ENCODE measurements around the gene GHDC.
"Not testable (repeated sequence)": the region's sequence is repeated elsewhere in the genome, so short reads cannot be mapped to it uniquely, and the experiment has no call there.

Gene GHDC

DNA sequence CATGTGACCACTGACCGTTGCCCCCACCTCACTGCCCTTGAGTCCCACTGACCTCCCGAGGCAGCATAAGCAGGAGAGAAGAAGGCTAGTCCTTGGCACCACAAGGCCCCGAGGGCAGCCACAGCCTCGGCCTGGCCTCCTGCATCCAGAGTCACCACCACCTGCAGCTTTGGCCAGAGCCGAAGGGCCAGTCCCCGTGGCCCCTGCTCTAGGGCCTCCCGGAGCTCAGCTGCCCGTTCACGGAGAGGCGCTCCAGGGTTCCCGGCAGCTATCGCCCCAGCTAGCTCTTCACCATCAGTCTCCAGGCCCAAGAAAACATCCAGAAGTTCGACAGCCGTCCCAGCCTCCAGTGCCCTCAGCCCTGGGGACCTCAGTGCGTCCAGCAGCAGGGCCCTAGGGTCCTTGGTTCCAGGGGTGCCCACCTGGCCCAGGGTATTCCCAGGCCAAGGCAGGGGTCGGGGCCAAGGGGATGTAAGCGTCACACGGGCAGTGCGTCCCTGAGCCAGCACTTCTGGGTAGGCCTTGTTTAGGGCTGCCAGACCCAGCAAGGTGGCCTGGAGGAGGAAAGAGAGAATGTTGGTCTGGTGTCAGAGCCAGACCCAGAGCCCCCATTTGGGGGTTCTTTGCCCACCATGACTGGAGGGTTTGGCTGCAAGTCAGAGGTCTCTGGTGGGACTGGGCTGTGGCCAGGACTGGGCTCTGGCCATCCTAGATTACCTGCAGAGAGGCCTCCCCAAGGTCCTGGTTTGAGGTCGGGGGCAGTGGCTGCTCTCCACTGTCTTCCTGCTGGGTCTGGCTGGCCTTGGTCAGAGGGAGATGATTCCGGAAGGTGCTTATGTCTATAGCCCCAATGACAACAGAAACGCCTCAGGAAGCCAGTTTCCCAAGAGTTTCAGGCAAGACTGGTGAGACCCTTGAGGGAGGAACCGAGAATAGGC lies 1.8 kb downstream of the GHDC start:
- Histone ChIP-seq H3K4me1 (ENCODE audit: control insufficient read depth in 2 of 2, insufficient read depth in 2 of 2, low read length in 2 of 2) (peaks cover 10 to 15% of the 10 kb centered on the region in 2 donors), H3K9ac (ENCODE audit: low read depth in 1 of 2, low read length in 2 of 2) (no peak overlapping the region), H3K9me3 (ENCODE audit: control insufficient read depth in 2 of 2, low read length in 2 of 2) (no peaks in the 10 kb centered on the region), H3K27me3 (ENCODE audit: control insufficient read depth in 2 of 2, insufficient read depth in 2 of 2, low read length in 2 of 2) (no peaks in the 10 kb centered on the region), H3K27ac (ENCODE audit: low read depth in 2 of 2, low read length in 2 of 2) (no peak overlapping the region), H3K4me3 (ENCODE audit: low read length in 2 of 2) (no peak overlapping the region), H3K36me3 (ENCODE audit: control insufficient read depth in 2 of 2, insufficient read depth in 2 of 2, low read length in 2 of 2) (peaks cover 0 to 2% of the 10 kb centered on the region in 2 donors)

GRCh38 chr17:42191275-42191608 lies 3.1 kb downstream of the GHDC start:
- Histone ChIP-seq H3K9ac (ENCODE audit: low read depth in 1 of 2, low read length in 2 of 2) (no peak overlapping the region), H3K27ac (ENCODE audit: low read depth in 2 of 2, low read length in 2 of 2) (no peak overlapping the region), H3K27me3 (ENCODE audit: control insufficient read depth in 2 of 2, insufficient read depth in 2 of 2, low read length in 2 of 2) (no peaks in the 10 kb centered on the region), H3K36me3 (ENCODE audit: control insufficient read depth in 2 of 2, insufficient read depth in 2 of 2, low read length in 2 of 2) (peaks cover 0 to 2% of the 10 kb centered on the region in 2 donors), H3K4me3 (ENCODE audit: low read length in 2 of 2) (no peak overlapping the region), H3K4me1 (ENCODE audit: control insufficient read depth in 2 of 2, insufficient read depth in 2 of 2, low read length in 2 of 2) (peaks cover 10 to 15% of the 10 kb centered on the region in 2 donors), H3K9me3 (ENCODE audit: control insufficient read depth in 2 of 2, low read length in 2 of 2) (no peaks in the 10 kb centered on the region)

DNA sequence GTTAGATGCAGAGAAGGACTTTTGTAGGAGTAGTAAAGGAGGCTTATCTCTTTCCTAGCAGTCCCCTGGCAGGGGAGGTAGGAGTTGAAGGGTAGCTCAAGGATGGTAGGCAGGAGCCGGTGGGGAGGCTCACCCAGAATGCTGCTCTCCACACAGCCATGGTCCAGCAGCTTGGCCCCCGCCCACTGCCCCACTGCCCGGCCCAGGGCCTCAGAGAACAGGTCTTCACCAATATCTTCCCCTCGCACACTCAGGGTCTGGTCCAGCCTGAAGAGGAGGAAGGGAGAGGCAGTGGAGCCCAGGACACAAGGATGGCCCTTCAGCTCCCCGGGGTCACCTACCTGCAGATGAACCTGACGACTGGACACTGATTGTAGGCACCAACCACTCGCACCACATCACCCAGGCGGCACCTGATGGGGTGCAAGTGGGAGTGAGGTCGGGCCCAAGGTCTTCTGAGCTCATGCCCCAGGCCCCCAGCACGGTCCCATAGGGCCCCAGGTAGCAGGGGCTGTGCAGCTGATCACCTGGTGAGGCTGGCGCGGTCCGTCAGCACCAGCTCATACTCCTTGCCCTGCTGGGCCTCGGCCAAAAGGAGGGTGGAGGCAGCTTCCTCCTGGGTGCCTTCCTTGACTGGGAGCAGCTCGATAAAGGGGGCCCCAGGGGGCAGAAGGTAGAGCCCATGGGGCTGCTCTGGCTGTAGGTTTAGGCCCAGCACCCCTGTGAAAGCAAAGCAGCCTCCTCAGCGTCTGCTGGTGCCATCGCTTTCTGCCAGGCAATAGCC lies 3.6 kb downstream of the GHDC start:
- H3K9me3 ChIP-seq (ENCODE audit: control insufficient read depth in 2 of 2, low read length in 2 of 2), result no peaks in the 10 kb centered on the region
- no peak overlapping the region for H3K27ac ChIP-seq (ENCODE audit: low read depth in 2 of 2, low read length in 2 of 2)
- H3K4me1 ChIP-seq (ENCODE audit: control insufficient read depth in 2 of 2, insufficient read depth in 2 of 2, low read length in 2 of 2), result peaks cover 10 to 15% of the 10 kb centered on the region in 2 donors
- H3K36me3 ChIP-seq (ENCODE audit: control insufficient read depth in 2 of 2, insufficient read depth in 2 of 2, low read length in 2 of 2), result peaks cover 0 to 2% of the 10 kb centered on the region in 2 donors
- H3K27me3 ChIP-seq (ENCODE audit: control insufficient read depth in 2 of 2, insufficient read depth in 2 of 2, low read length in 2 of 2), result no peaks in the 10 kb centered on the region
- no peak overlapping the region for H3K4me3 ChIP-seq (ENCODE audit: low read length in 2 of 2)
- H3K9ac ChIP-seq (ENCODE audit: low read depth in 1 of 2, low read length in 2 of 2), result no peak overlapping the region

DNA sequence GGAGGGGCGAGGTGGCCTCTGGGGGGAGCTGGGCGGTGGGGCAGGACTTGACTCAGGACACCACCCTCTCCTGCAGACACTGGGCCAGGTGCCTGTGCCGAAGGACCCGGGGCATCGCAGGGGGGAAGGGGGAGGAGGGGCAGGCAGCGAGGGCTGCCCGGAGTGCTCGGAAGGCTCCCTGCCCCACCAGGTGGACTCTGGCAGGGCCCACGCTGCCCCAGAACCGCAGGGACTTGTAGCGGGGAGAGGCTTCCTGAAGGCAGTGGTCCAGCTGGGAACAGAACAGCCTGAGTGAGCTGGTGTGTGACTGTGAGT lies 4.7 kb downstream of the GHDC start:
- H3K27me3 ChIP-seq (ENCODE audit: control insufficient read depth in 2 of 2, insufficient read depth in 2 of 2, low read length in 2 of 2), result no peaks in the 10 kb centered on the region
- H3K9ac ChIP-seq (ENCODE audit: low read depth in 1 of 2, low read length in 2 of 2), result no peak overlapping the region
- no peak overlapping the region for H3K4me3 ChIP-seq (ENCODE audit: low read length in 2 of 2)
- H3K27ac ChIP-seq (ENCODE audit: low read depth in 2 of 2, low read length in 2 of 2), result no peak overlapping the region
- H3K9me3 ChIP-seq (ENCODE audit: control insufficient read depth in 2 of 2, low read length in 2 of 2), result no peaks in the 10 kb centered on the region
- peaks cover 12 to 19% of the 10 kb centered on the region in 2 donors for H3K4me1 ChIP-seq (ENCODE audit: control insufficient read depth in 2 of 2, insufficient read depth in 2 of 2, low read length in 2 of 2)
- H3K36me3 ChIP-seq (ENCODE audit: control insufficient read depth in 2 of 2, insufficient read depth in 2 of 2, low read length in 2 of 2), result peaks cover 0 to 2% of the 10 kb centered on the region in 2 donors

DNA sequence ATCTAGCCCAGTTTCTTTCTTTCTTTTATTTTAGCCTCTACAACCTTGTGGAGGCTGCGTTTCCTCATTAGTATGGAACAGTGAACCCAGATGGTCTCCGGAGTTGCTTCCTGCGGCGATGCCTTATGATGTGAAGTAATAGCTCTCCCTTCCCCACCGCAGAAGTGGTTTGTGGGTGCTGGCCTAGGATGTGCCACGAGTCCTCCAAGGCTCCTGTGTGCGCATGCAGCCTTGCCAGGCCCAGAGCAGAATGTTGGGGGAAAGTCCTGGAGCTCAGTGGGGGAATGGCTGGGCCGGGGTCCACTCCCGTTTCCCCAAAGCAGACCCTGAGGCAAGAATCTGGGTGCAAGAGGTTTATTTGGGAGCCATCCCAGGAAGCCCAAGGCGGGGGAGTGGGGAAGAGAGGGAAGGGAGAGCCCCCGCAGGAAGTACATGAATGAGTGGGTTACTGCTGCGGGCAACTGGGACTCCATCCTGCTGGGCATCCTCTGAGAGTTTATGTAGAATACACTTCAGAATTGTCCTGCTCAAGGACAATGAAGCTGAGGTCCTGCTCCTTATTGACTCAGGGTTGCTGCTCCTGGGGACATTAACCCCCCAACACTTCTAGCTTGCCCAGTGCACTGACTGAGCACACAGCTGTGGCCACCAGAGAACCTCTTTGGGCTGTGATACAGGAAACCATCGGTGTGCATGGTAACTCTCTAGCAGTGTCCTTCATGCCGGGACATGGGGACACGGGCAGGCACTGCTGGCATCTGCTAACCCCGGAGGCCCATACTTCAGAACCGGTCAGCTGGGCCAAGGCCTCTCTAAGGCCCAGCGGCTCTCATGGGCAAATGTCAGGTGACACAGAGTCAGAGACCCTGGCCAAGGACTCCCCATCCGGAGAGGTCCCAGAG lies 5.3 kb downstream of the GHDC start:
- Histone ChIP-seq H3K9ac (ENCODE audit: low read depth in 1 of 2, low read length in 2 of 2) (no peak overlapping the region), H3K36me3 (ENCODE audit: control insufficient read depth in 2 of 2, insufficient read depth in 2 of 2, low read length in 2 of 2) (peaks cover 0 to 2% of the 10 kb centered on the region in 2 donors), H3K4me1 (ENCODE audit: control insufficient read depth in 2 of 2, insufficient read depth in 2 of 2, low read length in 2 of 2) (peaks cover 13 to 22% of the 10 kb centered on the region in 2 donors), H3K4me3 (ENCODE audit: low read length in 2 of 2) (no peak overlapping the region), H3K9me3 (ENCODE audit: control insufficient read depth in 2 of 2, low read length in 2 of 2) (no peaks in the 10 kb centered on the region), H3K27me3 (ENCODE audit: control insufficient read depth in 2 of 2, insufficient read depth in 2 of 2, low read length in 2 of 2) (no peaks in the 10 kb centered on the region), H3K27ac (ENCODE audit: low read depth in 2 of 2, low read length in 2 of 2) (no peak overlapping the region)

- Histone ChIP-seq H3K36me3 (ENCODE audit: control insufficient read depth in 2 of 2, insufficient read depth in 2 of 2, low read length in 2 of 2) (peaks cover 0 to 2% of the 10 kb centered on the region in 2 donors), H3K4me1 (ENCODE audit: control insufficient read depth in 2 of 2, insufficient read depth in 2 of 2, low read length in 2 of 2) (peaks cover 18 to 21% of the 10 kb centered on the region in 2 donors)
Observed at GRCh38 chr17:42187833-42188232, 6.5 kb downstream of the GHDC start.

GRCh38 chr17:42186191-42186590 lies 8.1 kb downstream of the GHDC start:
- peaks cover 7 to 11% of the 10 kb centered on the region in 2 donors for H3K27me3 ChIP-seq (ENCODE audit: control insufficient read depth in 2 of 2, insufficient read depth in 2 of 2, low read length in 2 of 2)
- H3K9ac ChIP-seq (ENCODE audit: low read depth in 1 of 2, low read length in 2 of 2); H3K4me3 ChIP-seq (ENCODE audit: low read length in 2 of 2); H3K27ac ChIP-seq (ENCODE audit: low read depth in 2 of 2, low read length in 2 of 2); H3K36me3 ChIP-seq (ENCODE audit: control insufficient read depth in 2 of 2, insufficient read depth in 2 of 2, low read length in 2 of 2); H3K9me3 ChIP-seq (ENCODE audit: control insufficient read depth in 2 of 2, low read length in 2 of 2): not testable (repeated sequence)
- H3K4me1 ChIP-seq (ENCODE audit: control insufficient read depth in 2 of 2, insufficient read depth in 2 of 2, low read length in 2 of 2), result peaks cover 23 to 26% of the 10 kb centered on the region in 2 donors

More at GRCh38 chr17:42187833-42188232, 6.5 kb downstream of the GHDC start:
- Histone ChIP-seq H3K9ac (ENCODE audit: low read depth in 1 of 2, low read length in 2 of 2) (no peak overlapping the region), H3K27ac (ENCODE audit: low read depth in 2 of 2, low read length in 2 of 2) (no peak overlapping the region), H3K4me3 (ENCODE audit: low read length in 2 of 2) (no peak overlapping the region), H3K27me3 (ENCODE audit: control insufficient read depth in 2 of 2, insufficient read depth in 2 of 2, low read length in 2 of 2) (no peaks in the 10 kb centered on the region), H3K9me3 (ENCODE audit: control insufficient read depth in 2 of 2, low read length in 2 of 2) (no peaks in the 10 kb centered on the region)

DNA sequence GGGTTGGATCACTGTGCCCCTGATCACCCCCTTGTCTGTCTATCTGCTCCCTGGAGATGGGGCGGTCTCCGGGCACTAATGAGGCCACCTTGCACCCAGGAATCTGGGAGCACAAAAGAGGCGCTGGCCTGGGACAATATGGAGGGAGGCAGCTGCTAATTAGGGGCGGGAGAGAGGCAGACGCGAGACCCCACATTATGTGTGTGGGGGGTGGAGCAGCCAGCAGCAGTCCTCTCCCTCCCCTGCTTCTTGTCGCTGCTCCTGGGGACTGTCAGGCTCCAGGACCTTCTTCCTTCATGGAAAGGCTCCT lies 8.7 kb downstream of the GHDC start:
- Histone ChIP-seq H3K4me1 (ENCODE audit: control insufficient read depth in 2 of 2, insufficient read depth in 2 of 2, low read length in 2 of 2) (peaks cover 23 to 32% of the 10 kb centered on the region in 2 donors), H3K27me3 (ENCODE audit: control insufficient read depth in 2 of 2, insufficient read depth in 2 of 2, low read length in 2 of 2) (peaks cover 7 to 14% of the 10 kb centered on the region in 2 donors), H3K4me3 (ENCODE audit: low read length in 2 of 2) (no peak overlapping the region), H3K9me3 (ENCODE audit: control insufficient read depth in 2 of 2, low read length in 2 of 2) (no peaks in the 10 kb centered on the region), H3K27ac (ENCODE audit: low read depth in 2 of 2, low read length in 2 of 2) (no peak overlapping the region), H3K9ac (ENCODE audit: low read depth in 1 of 2, low read length in 2 of 2) (no peak overlapping the region), H3K36me3 (ENCODE audit: control insufficient read depth in 2 of 2, insufficient read depth in 2 of 2, low read length in 2 of 2) (no peaks in the 10 kb centered on the region)

DNA sequence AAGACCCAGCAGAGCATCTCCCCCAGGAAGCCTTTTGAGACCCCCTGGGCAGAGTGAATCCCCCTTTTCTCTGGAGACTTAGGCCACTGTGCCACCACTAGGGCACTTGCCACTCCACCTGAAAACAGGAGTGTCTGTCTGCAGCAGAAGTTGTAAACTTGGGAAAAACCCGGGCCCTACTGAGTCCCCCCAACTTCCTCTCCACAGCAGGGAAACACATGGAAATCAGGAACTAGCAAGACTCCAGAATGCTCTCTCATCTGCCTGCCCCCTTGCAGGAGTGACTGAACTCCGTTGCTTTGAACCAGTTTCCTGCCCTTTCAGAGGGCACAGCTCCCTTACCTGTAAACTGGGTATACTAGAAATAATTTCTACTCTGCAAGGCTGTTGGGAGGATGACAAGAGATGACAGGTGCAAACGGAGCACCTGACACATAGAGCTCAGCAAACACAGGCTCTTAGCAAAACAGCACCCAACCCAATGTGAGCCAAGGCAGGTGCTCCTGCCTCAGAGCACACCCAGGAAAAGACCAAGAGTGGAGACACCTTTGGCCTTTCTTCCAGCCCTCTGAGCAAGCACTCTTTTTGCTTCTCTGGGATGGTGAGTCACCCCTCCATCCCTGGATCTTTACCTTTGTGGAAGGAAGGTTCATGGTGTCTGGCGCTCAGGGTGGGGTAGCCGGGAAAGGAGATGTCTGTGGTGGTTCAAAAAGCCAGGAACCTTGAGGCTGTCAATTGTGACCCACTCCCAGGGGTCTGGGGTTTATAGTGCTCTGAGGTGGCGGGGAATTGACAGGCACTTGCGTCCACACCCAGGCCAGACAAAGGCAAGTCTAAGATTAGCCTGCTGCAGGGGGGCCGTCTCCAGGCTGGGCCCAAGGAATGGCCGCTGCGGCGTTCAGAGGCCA lies 9.3 kb downstream of the GHDC start, which contains the start of gene HCRT:
Gene HCRT, minus strand, starts transcription at position 740 of the 908 bp plus-strand sequence. Its CDS starts 87 bp downstream, at position 653.
- H3K9ac ChIP-seq (ENCODE audit: low read depth in 1 of 2, low read length in 2 of 2), result peak within 1 kb of the TSS in 1 of 2 donors; percentile 87

More for the DNA sequence above, 9.3 kb downstream of the GHDC start, which contains the start of gene HCRT:
- Histone ChIP-seq H3K27me3 (ENCODE audit: control insufficient read depth in 2 of 2, insufficient read depth in 2 of 2, low read length in 2 of 2) (peaks cover 7 to 16% of the 10 kb centered on the region in 2 donors), H3K36me3 (ENCODE audit: control insufficient read depth in 2 of 2, insufficient read depth in 2 of 2, low read length in 2 of 2) (no peaks in the 10 kb centered on the region), H3K27ac (ENCODE audit: low read depth in 2 of 2, low read length in 2 of 2) (peak within 1 kb of the TSS; percentile 38 to 84), H3K4me3 (ENCODE audit: low read length in 2 of 2) (peak within 1 kb of the TSS; percentile 37 to 77), H3K9me3 (ENCODE audit: control insufficient read depth in 2 of 2, low read length in 2 of 2) (no peaks in the 10 kb centered on the region), H3K4me1 (ENCODE audit: control insufficient read depth in 2 of 2, insufficient read depth in 2 of 2, low read length in 2 of 2) (peaks cover 23 to 33% of the 10 kb centered on the region in 2 donors)
